NCI-H82 treated with DMSO at 0.1 percent for 48 hours (cell line): ENCODE measurements around the gene CLCN7.

Experiments
- DNase-seq: peaks from one replicate; lab custom pipeline; 2025; ENCODE audit not compliant: unreplicated experiment; lab: John Stamatoyannopoulos, UW

The CLCN7 gene

DNA sequence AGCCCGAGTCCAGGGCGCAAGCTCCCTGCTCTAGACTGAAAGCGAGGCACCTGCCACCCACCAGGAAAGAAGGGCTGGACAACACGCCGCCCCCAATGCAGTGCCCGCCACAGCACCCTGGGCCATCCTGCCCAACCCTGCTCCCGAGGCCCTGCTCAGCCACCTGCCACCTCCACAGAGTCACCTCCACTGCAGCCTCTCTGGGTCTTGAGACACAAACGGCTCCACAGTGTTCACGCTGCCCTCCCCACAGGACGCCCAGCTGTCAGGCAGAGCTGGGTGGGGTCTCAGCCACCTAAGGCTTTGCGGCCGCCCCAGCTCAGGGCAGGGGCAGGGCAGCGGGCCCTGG, 9.3 kb downstream of the CLCN7 start:
- no peak for DNase-seq

GRCh38 chr16:1464894-1465566, 9.8 kb downstream of the CLCN7 start:
- no peak for DNase-seq

DNA sequence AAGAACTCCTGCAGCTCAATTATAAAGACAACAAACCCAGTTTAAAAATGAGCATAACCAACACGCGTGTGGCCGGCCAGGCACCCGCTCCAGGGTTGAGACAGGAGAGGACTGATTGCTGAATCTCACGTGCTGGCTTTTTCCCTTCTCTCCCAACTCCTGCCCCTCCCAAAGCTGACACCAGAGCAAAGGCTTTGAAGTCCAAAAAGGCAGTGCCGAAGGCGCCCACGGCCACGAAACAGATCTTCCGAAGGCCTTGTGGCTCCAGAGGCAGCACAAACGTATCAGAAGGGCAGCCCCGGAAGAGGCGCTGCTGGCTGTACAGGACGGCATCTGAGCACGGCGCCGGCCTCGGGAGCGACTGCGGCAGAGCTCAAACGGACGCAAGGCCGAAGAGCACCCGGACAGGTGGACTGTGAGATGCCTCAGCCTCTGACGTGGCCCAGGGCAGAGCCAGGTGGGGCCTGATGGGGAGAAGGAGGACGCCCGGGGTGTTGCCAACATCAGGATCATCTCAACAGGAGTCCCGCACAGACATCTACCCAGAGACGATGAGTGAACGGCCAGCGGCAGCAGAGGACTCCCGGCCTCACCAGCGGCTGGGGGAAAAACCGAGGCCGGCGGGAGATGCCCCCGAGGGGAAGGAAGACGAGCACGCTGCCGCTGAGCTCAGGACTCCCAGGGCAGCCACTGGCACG, 10.5 kb downstream of the CLCN7 start:
- DNase-seq = no peak

GRCh38 chr16:1461146-1461545, 13.7 kb downstream of the CLCN7 start:
- DNase-seq = no peak

DNA sequence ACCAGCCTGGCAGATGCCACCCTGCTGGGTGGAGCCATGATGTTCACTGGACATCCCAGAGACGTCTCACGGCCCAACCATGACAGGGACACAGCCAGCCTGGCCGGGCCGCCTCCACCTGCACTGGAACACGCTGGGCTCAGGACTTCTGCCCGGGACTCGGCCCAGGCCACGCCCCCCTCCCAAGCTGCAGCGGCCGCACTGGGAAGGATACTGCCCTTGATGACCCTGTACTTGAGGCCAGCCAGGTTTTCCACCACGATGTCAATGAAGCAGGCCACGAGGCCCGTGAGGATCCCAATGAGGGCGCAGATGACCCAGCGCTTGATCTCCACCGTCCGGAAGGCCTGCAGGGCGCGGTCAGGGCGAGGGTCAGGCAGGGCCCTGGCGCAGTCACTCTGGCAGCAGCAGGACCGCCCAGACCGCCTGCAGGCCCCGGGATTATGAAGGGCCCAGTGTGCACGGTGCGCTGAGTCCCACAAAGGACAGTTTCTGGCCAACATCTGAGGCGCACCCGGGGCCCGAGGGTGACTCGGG, 14.2 kb downstream of the CLCN7 start:
- no peak for DNase-seq

DNA sequence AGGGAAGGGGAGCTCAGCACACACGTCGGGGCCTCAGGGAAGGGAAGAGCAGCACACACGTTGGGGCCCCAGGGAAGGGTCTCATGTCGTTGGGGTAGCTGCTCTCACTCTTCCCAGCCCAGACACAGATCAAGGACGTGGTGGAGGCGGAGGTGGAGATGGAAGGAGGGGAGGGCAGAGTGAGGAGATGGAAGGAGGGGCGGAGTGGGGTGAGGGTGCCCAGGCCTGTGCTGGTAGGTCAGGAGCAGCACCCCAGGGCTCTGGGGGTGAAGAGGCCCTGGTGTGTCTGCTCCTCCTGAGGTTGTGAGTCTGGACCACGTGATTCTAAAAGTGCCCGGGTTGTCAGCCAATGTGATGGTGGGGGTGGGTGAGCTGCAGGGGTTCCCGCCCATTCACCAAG, 14.9 kb downstream of the CLCN7 start:
- DNase-seq = no peak

DNA sequence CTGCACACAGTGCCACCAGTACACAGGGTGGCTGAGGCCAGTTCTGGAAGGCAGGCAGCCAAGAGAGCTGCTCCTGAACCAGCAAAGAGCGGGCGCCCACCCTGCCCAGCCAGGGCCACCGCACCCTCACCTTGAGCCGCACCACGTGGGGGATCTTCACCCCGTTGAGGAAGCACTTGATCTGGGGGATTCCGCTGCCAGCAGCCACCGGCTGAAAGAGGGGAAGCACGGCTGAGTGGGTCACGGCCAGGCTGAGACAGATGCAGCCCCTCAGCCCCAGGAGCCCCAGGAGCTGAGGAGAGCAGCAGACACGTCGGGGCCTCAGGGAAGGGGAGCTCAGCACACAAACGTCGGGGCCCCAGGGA, 15.9 kb downstream of the CLCN7 start:
- DNase-seq = no peak

DNA sequence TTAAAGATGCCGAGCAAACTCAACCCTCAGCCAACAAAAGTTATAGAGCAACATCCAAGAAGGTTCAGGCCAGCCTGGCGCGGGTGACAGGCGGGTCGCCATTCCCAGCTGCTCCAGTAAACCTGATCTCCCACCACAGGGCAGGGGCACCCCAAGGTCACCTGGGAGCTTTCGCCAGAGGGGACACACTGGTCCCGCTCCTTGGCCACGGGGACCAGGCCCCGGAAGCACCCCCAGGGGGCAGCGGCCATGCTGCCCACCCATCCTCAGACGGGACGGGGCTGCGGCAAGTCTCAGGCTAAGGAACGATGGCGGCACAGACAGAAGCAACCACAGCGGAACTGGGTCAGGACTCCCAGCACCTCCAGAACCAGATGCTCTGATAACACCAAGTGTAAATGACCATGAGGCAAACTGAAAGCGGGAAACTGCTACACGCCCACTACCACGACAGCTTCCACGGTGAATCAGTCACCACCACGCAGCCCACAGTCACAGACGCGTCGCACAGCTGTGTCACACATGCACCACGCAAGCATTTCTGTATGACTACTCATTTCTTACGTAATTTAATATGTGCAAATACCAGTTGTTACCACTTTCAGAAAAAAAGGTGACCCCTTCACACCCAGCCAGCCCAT, 16.4 kb downstream of the CLCN7 start:
- no peak for DNase-seq

- DNase-seq = no peak
These were observed 17.2 kb downstream of the CLCN7 start for GRCh38 chr16:1457489-1458245.

DNA sequence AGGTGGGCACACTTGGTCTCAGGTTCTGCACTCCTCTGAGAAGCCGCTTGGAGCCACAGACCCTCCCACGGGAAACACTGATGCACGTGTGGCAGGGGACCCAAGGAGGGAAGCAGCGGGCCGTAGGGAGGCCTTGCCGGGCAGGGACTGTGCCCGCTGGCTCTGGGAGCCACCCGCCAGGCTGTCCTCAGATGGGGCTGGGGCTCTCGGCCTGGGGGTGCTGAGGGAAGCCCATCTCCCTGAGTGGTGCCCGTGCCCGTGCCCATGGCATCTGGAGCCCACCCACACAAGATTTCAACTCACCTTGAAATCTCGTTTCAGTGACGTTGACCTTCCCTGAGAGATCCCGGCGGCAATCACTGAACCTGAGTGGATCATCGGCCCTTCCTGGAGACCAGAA, 17.9 kb downstream of the CLCN7 start:
- DNase-seq = no peak

GRCh38 chr16:1455190-1456171, 19.3 kb downstream of the CLCN7 start:
- no peak for DNase-seq

DNA sequence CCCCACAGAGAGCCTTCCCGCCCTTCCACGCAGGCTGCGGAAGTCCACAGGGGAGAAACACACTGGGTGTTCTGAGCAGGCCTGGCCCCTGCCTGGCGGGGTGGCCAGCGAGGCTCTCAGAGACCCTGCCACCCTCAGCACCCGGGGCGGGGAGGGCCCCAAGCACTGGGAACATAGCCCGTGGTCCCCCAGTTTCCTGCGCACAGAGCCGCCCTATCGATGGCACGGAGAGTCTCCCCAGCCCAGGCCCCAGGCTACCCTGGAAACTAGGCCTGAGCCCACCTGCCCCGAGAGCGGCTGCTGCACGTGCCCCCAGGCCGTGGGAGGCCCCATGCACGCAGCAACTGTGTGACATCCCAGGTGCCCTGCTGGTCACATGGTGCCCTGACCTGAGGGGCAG, 20.3 kb downstream of the CLCN7 start:
- DNase-seq = no peak

- no peak for DNase-seq
These were observed 21.5 kb downstream of the CLCN7 start for GRCh38 chr16:1453316-1453715.

DNA sequence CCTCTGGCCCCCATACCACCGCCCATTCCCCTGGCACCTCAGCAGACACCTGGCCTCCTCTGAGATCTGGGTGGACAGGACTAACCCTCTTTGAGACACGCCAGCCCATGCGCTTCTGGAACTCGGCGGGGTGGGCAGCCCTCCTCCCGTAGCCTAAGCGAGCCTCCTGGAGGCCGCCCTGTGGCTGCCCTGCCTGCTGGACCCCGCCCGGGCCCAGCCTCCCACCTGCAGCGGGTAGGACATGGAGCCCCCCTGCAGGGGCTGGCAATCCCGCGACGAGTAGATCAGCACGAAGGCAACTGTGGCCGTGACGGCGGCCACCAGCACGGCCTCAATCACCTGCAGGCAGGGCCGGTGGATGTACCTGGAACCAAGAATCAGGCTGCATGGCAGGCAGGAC, 22.3 kb downstream of the CLCN7 start:
- DNase-seq = no peak

GRCh38 chr16:1451702-1452392, 23.0 kb downstream of the CLCN7 start:
- no peak for DNase-seq

DNA sequence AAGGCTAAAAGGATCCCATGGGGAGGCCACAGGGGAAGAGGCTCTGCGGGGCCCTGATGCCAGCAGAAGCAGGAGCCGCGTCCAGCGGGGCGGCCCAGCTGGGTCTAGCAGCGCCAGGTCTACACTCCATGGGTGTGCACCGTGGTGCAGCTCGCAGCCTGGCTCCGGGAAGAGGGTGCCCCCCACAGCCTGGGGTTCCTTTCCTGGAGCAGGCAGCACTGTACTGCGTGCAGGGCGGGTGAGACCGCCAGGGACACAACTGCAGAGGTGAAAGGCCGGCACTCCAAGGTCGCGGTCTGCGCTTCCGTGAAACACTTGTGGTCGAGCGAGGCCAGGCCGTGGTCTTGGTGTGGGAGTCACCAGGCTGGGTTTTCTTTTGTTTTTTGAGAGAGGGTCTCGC, 24.0 kb downstream of the CLCN7 start:
- no peak for DNase-seq

- no peak for DNase-seq
These were observed 24.6 kb downstream of the CLCN7 start for GRCh38 chr16:1450218-1450617.

DNA sequence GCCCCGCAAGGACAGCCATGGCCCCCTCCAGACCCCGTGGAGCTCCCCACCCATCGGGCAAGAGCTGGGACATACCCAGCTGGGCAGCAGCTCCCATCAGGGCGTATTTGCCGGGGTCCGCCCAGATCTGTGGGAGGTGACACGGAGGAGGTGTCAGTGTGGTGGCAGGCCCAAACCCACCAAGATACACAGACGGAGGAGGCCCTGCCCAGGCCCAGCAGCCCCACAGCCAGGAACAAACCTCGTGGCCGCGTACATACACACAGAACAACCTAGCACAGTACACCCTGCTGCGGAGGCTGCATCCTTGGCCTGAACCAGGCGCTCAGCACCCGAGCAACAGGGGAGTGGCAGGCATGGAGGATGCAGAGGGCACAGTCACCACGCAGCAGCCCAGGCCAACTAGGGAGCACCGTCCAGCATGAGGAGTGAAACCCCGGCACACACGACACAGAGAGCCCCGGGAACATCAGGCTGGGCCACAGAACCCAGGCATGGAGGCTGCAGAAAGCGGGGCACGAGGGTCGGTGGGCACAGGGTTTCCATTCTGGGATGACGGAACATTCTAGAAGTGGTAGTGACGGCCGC, 25.5 kb downstream of the CLCN7 start:
- DNase-seq = no peak

GRCh38 chr16:1448536-1449116, 26.2 kb downstream of the CLCN7 start:
- no peak for DNase-seq
